Activated T-cell treated with anti-CD3 and anti-CD28 coated beads, Interleukin-2, amount 50 U/mL, for 24 hours (primary cell): ENCODE data around the gene SRPK2.

ENCODE experiments used
- DNase-seq: peaks from one replicate; pipeline ENCODE4 v3.0.0-alpha.2; 2020
- H3K27ac Mint-ChIP-seq: 2 replicates; pipeline ENCODE4 v1.8.0; 2020; ENCODE audit warnings: mild to moderate bottlenecking, mixed read lengths
- H3K27me3 Mint-ChIP-seq: 2 replicates; pipeline ENCODE4 v1.8.0; 2020; ENCODE audit warnings: mixed read lengths
- H3K36me3 Mint-ChIP-seq: 2 replicates; pipeline ENCODE4 v1.8.0; 2020; ENCODE audit warnings: low read depth, mixed read lengths
- H3K4me1 Mint-ChIP-seq: 2 replicates; pipeline ENCODE4 v1.8.0; 2020; ENCODE audit warnings: low read depth, mixed read lengths
- H3K4me3 Mint-ChIP-seq: 2 replicates; pipeline ENCODE4 v1.8.0; 2020; ENCODE audit warnings: mild to moderate bottlenecking, moderate library complexity, mixed read lengths
- H3K9me3 Mint-ChIP-seq: 2 replicates; pipeline ENCODE4 v1.8.0; 2020; ENCODE audit warnings: mixed read lengths

The SRPK2 gene

GRCh38 chr7:105141068-105141467 lies 247.7 kb downstream of the SRPK2 start:
- Mint-ChIP-seq H3K27ac (no peak overlapping the region), H3K27me3 (no peaks in the 10 kb centered on the region)
- no peak for DNase-seq

GRCh38 chr7:105139381-105139780 lies 249.3 kb downstream of the SRPK2 start:
- Mint-ChIP-seq H3K4me1 (peaks cover 9% of the 10 kb centered on the region), H3K27ac (peak overlapping the region; percentile 34), H3K9me3 (no peaks in the 10 kb centered on the region), H3K36me3 (peaks cover 71% of the 10 kb centered on the region), H3K27me3 (no peaks in the 10 kb centered on the region), H3K4me3 (no peak overlapping the region)
- no peak for DNase-seq

More at GRCh38 chr7:105141068-105141467, 247.7 kb downstream of the SRPK2 start:
- H3K9me3 Mint-ChIP-seq = no peaks in the 10 kb centered on the region
- peaks cover 7% of the 10 kb centered on the region for H3K4me1 Mint-ChIP-seq
- no peak overlapping the region for H3K4me3 Mint-ChIP-seq
- H3K36me3 Mint-ChIP-seq = peaks cover 82% of the 10 kb centered on the region

GRCh38 chr7:105137898-105138297 lies 250.8 kb downstream of the SRPK2 start:
- no peaks in the 10 kb centered on the region for H3K9me3 Mint-ChIP-seq
- no peak overlapping the region for H3K27ac Mint-ChIP-seq
- peaks cover 65% of the 10 kb centered on the region for H3K36me3 Mint-ChIP-seq
- DNase-seq = no peak
- no peaks in the 10 kb centered on the region for H3K27me3 Mint-ChIP-seq
- H3K4me1 Mint-ChIP-seq = peaks cover 10% of the 10 kb centered on the region
- no peak overlapping the region for H3K4me3 Mint-ChIP-seq

- DNase-seq = no peak
- Mint-ChIP-seq H3K4me1 (peaks cover 24% of the 10 kb centered on the region), H3K36me3 (peaks cover 60% of the 10 kb centered on the region), H3K27ac (no peak overlapping the region), H3K9me3 (no peaks in the 10 kb centered on the region), H3K27me3 (no peaks in the 10 kb centered on the region), H3K4me3 (no peak overlapping the region)
Measured at GRCh38 chr7:105136221-105136620, 252.5 kb downstream of the SRPK2 start.

GRCh38 chr7:105133986-105134655 lies 254.6 kb downstream of the SRPK2 start:
- Mint-ChIP-seq H3K27ac (no peak overlapping the region), H3K4me1 (peaks cover 35% of the 10 kb centered on the region), H3K4me3 (no peak overlapping the region), H3K27me3 (no peaks in the 10 kb centered on the region), H3K9me3 (no peaks in the 10 kb centered on the region), H3K36me3 (peaks cover 54% of the 10 kb centered on the region)
- no peak for DNase-seq

GRCh38 chr7:105133358-105133757 lies 255.4 kb downstream of the SRPK2 start:
- H3K36me3 Mint-ChIP-seq = peaks cover 53% of the 10 kb centered on the region
- no peaks in the 10 kb centered on the region for H3K9me3 Mint-ChIP-seq
- H3K27me3 Mint-ChIP-seq = no peaks in the 10 kb centered on the region
- DNase-seq = no peak
- peak overlapping the region; percentile 46 for H3K27ac Mint-ChIP-seq
- H3K4me1 Mint-ChIP-seq = peaks cover 35% of the 10 kb centered on the region
- H3K4me3 Mint-ChIP-seq = no peak overlapping the region

GRCh38 chr7:105132835-105133234 lies 255.9 kb downstream of the SRPK2 start:
- no peak for DNase-seq
- Mint-ChIP-seq H3K36me3 (peaks cover 53% of the 10 kb centered on the region), H3K4me1 (peaks cover 39% of the 10 kb centered on the region), H3K27me3 (no peaks in the 10 kb centered on the region), H3K4me3 (no peak overlapping the region), H3K27ac (peak overlapping the region; percentile 70), H3K9me3 (no peaks in the 10 kb centered on the region)

- peak overlapping the region; percentile 70 for H3K27ac Mint-ChIP-seq
- H3K9me3 Mint-ChIP-seq = no peaks in the 10 kb centered on the region
- no peaks in the 10 kb centered on the region for H3K27me3 Mint-ChIP-seq
- H3K36me3 Mint-ChIP-seq = peaks cover 50% of the 10 kb centered on the region
- no peak for DNase-seq
- no peak overlapping the region for H3K4me3 Mint-ChIP-seq
- H3K4me1 Mint-ChIP-seq = peaks cover 43% of the 10 kb centered on the region
Measured at GRCh38 chr7:105132335-105132734, 256.4 kb downstream of the SRPK2 start.

GRCh38 chr7:105131890-105132289 lies 256.8 kb downstream of the SRPK2 start:
- no peak for DNase-seq
- Mint-ChIP-seq H3K4me1 (peaks cover 47% of the 10 kb centered on the region), H3K9me3 (no peaks in the 10 kb centered on the region), H3K27ac (peak overlapping the region; percentile 55), H3K36me3 (peaks cover 50% of the 10 kb centered on the region), H3K27me3 (no peaks in the 10 kb centered on the region), H3K4me3 (no peak overlapping the region)

- Mint-ChIP-seq H3K27me3 (no peaks in the 10 kb centered on the region), H3K9me3 (no peaks in the 10 kb centered on the region), H3K36me3 (peaks cover 49% of the 10 kb centered on the region), H3K4me3 (no peak overlapping the region), H3K4me1 (peaks cover 50% of the 10 kb centered on the region), H3K27ac (peak overlapping the region; percentile 82)
- no peak for DNase-seq
Measured at GRCh38 chr7:105131033-105131656, 257.6 kb downstream of the SRPK2 start.

- peaks cover 55% of the 10 kb centered on the region for H3K4me1 Mint-ChIP-seq
- peaks cover 52% of the 10 kb centered on the region for H3K36me3 Mint-ChIP-seq
- peak overlapping the region; percentile 82 for H3K27ac Mint-ChIP-seq
- no peak for DNase-seq
- H3K9me3 Mint-ChIP-seq = no peaks in the 10 kb centered on the region
- H3K27me3 Mint-ChIP-seq = no peaks in the 10 kb centered on the region
- no peak overlapping the region for H3K4me3 Mint-ChIP-seq
Measured at GRCh38 chr7:105130580-105130979, 258.1 kb downstream of the SRPK2 start.

- peaks cover 57% of the 10 kb centered on the region for H3K36me3 Mint-ChIP-seq
- H3K4me3 Mint-ChIP-seq = no peak overlapping the region
Measured at GRCh38 chr7:105130048-105130447, 258.7 kb downstream of the SRPK2 start.

GRCh38 chr7:105127179-105127578 lies 261.5 kb downstream of the SRPK2 start:
- no peaks in the 10 kb centered on the region for H3K9me3 Mint-ChIP-seq
- no peak overlapping the region for H3K4me3 Mint-ChIP-seq
- no peak for DNase-seq
- H3K4me1 Mint-ChIP-seq = peaks cover 63% of the 10 kb centered on the region
- H3K27me3 Mint-ChIP-seq = no peaks in the 10 kb centered on the region
- peaks cover 66% of the 10 kb centered on the region for H3K36me3 Mint-ChIP-seq
- H3K27ac Mint-ChIP-seq = peak overlapping the region; percentile 78

More at GRCh38 chr7:105130048-105130447, 258.7 kb downstream of the SRPK2 start:
- Mint-ChIP-seq H3K4me1 (peaks cover 58% of the 10 kb centered on the region), H3K27me3 (no peaks in the 10 kb centered on the region), H3K27ac (peak overlapping the region; percentile 57), H3K9me3 (no peaks in the 10 kb centered on the region)
- DNase-seq = no peak

GRCh38 chr7:105126436-105126975 lies 262.2 kb downstream of the SRPK2 start:
- DNase-seq = no peak

GRCh38 chr7:105125745-105126144 lies 263.0 kb downstream of the SRPK2 start:
- Mint-ChIP-seq H3K36me3 (peaks cover 68% of the 10 kb centered on the region), H3K27me3 (no peaks in the 10 kb centered on the region), H3K27ac (peak overlapping the region; percentile 78), H3K4me3 (no peak overlapping the region), H3K9me3 (no peaks in the 10 kb centered on the region), H3K4me1 (peaks cover 53% of the 10 kb centered on the region)
- DNase-seq = no peak

More at GRCh38 chr7:105126436-105126975, 262.2 kb downstream of the SRPK2 start:
- Mint-ChIP-seq H3K9me3 (no peaks in the 10 kb centered on the region), H3K27ac (peak overlapping the region; percentile 78), H3K4me1 (peaks cover 57% of the 10 kb centered on the region), H3K4me3 (no peak overlapping the region), H3K36me3 (peaks cover 68% of the 10 kb centered on the region), H3K27me3 (no peaks in the 10 kb centered on the region)
